Measurements from ENCODE around the gene C1orf21.

Gene C1orf21

DNA sequence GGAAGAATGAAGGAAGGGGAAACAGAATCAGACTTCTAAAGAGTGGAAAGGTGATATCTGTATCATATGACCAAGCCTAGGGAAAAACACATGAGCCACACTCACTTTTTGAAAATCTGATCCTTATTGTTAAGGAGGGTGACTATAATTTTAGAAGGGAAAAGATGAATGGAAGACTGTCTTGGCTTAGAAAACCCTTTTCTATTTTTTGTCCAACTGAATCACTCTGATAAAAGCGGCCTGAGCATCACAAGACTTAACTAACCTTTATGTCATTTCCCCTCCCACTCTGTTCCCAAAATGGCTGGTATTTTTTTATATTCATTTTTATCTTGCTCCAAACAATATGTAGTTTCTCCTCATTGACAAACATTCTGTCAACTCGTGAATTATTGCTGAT is 169.8 kb downstream of the C1orf21 start:
- no peak for DNase-seq (ENCODE audit: low read depth)

DNA sequence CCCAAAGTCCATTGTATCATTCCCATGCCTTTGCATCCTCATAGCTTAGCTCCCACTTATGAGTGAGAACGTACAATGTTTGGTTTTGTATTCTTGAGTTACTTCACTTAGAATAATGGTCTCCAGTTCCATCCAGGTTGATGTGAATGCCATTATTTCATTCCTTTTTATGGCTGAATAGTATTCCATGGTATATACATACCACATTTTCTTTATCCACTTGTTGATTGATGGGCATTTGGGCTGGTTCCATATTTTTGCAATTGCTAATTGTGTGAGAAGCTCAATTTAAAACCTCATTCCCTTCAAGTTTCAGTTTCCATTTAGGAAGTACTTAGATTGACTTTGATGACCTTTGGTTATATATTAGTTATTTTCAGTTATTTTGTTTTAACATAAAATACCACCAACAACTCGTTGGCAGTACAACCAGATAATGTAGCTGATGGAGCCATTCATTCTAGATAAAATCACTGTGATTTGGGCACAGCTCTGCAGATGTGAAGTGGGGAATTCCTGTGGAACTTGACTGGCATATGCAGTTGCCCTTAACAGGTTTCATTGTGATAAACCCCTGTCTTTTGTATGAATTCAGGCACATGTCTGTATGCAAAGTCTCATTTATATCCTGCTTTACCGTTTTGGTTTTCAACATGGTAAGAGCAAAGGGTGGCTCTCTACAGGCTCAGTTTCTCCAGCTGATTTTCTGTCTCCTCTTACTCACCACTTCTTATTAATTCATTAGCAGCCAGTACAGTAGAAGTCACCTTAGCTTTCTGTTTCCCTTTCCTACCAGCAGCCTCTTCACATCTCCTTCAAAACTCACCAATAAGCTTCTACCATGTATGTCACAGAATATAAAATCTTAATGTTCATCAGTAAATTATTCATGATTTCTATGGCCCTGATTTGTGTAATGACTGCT is 170.9 kb downstream of the C1orf21 start:
- no peak for DNase-seq (ENCODE audit: low read depth)

DNA sequence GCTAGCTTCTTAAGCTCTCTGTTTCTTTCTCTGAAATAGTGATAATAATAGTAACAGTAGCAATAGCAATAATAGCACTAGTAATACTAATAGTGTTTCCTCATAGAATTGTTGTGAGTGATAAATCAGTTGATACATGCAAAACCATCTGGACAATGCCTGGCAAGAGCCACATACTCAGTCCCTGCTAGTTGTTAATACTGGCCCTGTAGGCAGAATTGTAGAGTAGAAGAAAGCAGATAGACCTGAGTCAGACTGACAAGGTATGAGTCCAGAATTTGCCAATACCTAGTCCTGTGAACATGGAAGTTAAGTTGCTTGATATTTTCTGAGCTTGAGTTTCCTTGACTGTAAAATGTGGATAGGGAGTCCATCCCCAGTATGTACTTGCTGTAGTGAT is 171.9 kb downstream of the C1orf21 start:
- no peak for DNase-seq (ENCODE audit: low read depth)

DNA sequence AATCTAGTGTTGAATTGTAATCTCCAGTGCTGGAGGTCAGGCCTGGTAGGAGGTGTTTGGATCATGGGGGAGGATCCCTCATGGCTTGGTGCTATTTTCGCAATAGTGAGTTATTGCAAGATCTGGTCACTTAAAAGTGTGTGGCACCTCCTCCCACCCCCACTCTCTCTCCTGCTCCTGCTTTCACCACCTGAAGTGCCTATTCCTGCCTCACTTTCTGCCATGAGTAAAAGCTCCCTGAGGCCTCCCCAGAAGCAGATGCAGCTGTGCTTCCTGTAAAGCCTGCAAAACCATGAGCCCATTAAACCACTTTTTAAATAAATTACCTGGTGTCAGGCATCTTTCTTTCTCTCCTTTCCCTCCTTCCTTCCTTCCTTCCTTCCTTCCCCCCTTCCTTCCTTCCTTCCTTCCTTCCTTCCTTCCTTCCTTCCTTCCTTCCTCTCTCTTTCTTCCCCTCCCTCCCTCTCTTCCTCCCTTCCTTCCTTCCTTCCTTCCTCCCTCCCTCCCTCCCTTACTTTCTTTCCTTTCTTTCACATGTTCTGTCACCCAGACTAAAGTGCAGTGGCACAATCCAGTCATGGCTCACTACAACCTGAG is 172.4 kb downstream of the C1orf21 start:
- DNase-seq (ENCODE audit: low read depth): no peak

DNA sequence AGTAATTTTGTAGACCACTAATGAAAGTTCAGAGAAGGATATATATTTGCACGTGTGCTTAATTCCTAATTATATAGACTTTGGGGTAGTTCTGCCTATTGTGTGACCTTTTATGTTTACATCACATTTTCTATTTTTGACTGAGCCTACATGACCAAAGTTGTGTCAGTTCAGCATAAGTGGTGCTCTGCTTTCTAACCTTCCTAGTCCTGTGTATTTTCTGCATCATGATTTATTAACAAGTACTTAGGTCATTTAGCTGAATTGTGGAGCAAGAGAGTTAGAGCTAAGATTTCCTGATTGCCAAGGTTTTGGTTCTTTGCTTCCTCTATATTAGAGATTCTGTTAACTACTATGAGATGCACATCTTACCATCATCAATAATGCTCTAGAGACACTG is 176.0 kb downstream of the C1orf21 start:
- DNase-seq (ENCODE audit: low read depth): no peak

DNA sequence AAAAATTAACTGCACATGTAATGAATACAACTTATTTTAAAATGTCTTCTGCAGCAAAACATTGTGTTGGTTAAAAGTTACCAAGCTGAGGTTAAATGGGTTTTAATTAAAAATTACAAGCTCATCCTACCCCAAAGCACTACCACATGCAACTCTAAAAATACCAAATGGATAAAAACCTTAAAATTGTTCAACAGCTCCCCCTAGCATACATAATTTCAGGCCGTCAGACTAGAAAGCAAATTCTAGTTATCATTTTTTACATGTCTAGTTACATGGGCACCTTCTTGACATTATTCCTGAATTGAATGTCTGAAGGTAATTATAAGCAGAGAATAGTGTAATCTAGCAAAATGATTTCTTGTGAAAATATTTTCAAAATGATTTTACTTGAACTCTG is 176.5 kb downstream of the C1orf21 start:
- no peak for DNase-seq (ENCODE audit: low read depth)

DNA sequence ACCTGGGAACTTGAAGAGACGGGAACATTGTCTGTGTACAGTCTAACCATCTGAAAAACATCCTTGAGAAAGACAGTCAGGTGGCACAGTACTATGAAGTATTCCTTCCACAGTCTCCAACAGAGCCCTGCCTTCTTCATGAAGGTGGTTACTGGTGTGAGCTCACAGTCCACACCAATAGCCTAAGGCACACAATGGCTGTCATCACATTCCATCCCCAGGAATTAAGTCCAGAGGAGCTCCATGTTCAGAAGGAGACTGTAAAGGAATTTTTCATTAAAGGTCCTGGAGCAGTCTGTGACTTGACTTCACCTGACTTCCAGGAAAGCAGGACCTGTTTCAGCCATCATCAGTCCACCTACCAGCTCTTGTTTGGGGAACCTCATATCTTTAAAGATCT is 180.2 kb downstream of the C1orf21 start:
- DNase-seq (ENCODE audit: low read depth): no peak

DNA sequence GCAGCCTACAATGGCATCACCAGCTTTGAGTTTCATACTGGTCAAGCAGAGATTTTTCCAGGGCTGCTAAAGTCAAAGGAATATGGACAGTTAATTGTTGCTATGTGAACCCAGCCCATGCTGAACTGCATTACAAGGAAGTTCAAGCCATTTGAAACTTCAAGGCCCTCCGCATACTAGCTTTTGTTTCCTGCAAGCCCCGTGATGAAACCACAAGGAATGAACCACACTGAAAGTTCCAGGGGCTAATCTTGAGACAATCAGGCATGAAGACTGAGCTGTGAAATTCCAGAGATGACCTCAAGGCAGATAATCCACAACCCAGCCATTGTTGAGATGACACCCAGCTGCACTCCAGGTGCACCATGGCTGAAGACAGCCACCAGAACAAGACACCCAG is 180.8 kb downstream of the C1orf21 start:
- DNase-seq (ENCODE audit: low read depth): no peak

DNA sequence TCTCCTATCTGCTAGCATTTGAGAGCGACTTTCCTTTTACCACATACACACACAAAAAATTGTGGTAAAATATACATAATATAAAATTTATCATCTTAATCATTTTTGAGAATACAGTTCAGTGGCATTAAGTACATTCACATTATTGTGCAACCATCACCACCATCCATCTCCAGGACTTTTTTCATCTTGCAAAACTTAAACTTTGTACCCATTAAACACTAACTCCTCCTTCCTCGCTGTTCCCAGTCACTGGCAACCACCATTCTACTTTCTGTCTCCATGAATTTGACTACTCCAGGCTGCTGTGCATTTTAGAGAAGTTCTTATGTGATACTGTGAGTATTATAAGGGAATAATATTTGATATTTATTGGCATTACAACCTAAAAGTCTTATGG is 181.3 kb downstream of the C1orf21 start:
- DNase-seq (ENCODE audit: low read depth): no peak

DNA sequence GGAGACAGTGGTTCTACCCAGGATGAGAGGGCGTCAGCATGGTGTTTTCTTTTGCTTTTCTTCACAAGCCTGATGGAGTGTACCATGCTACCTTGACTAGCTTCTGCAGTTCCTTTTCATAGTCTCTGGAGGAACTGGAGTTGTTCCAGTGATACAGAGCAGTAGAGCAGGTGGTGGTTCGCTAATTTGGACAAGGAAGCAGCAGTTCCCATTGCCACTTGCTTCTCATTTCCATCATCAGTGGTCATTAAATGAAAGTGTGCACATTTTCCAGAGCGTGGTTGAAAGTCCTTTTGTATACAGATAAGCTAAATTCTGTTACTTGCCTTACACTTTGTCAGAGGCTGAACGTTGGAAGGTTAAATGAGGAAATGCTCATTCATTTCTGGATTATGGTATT is 182.3 kb downstream of the C1orf21 start:
- DNase-seq (ENCODE audit: low read depth): no peak

DNA sequence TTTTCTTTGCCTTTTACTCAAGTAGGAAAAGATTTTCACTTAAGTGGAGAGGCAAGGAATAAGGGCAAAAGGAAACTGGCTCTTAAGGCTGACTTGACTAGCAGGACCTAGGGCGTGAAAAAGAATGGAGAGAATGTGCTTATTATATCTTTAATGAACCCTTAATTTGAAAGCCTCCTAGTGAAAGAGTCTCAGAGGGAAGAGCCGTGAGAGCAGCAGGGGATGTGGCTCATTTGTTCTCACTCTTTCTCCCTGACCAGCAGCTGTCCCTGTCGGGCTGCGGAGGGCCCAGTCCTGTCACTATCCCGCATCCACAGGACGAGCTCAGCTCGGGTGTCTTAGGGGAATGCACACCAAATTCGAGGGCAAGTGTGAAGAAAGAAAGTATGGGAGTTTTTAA is 187.8 kb downstream of the C1orf21 start:
- no peak for DNase-seq (ENCODE audit: low read depth)

DNA sequence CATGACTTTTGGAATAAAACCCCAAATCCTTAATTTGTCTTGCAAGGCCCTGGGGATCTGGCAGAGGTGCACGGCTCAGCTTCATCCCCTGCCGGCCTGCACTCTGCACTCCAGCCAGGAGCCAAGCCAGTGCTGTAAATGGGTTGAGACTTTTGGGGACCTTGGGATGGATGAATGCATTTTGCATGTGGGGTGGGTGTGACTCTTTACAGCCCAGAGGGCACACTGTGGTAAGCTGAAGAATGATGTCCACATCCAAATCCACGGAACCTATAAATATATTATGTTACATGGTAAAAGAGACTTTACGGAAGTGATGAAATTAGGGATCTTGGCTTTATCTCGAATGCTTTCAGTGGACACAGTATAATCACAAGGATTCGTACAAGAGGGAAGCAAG is 190.0 kb downstream of the C1orf21 start:
- DNase-seq (ENCODE audit: low read depth): no peak

DNA sequence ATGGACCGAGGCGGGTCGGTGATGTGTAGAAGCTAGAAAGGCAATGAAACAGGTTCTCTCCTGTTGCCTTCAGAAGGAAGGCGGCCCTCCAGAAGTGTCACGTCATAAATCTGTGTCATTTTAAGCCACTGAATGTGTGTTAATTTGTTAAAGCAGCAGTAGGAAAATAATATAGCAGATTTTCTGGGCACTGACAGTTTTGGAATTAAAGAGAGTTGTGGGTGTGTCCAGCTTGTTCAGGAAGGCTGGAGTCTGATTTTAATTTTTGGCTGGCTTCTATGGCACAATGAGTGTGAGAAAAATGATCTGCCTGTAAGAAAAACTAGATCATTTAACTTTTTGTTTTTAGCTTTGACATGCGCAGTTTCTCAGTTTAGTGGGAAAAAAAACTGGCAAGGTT is 190.5 kb downstream of the C1orf21 start:
- DNase-seq (ENCODE audit: low read depth): no peak

DNA sequence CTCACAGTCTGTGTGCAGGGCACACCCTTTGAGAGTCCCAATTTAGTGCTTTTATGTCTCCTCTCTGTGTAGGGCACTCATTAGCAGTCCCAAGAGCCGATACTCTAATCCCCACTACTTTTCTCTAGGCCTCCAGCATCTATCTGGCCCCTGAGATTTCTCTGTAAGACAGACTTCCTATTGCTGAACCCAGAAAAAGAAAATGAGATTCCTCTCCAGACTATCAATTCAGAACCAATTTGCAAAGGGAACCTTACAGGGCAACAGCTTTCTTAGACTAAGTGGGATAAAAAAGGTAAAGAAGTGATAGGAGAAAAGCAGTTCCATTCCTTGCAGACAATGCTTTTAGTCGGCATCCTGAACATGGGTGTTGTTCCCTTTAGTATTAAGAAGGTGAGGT is 195.6 kb downstream of the C1orf21 start:
- DNase-seq (ENCODE audit: low read depth): no peak

DNA sequence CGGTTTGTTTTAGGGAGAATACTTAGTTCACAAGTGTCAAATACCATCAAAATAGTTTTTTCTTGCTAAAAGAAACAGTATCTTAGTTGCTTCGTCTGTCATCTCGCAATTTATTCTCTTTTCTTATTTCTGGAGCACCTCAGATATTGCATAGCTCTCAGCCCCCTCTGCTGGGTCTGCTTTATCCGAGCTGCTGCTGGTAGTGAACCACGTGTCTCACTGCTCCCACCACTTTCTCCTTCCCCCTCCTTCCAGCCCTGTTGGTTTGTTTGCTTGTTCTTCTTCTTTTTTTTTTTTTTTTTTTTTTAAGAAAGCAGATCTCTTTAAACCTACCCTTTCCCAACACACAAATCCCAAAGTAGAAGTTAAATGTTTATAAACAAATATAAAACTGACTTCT is 197.0 kb downstream of the C1orf21 start:
- no peak for DNase-seq (ENCODE audit: low read depth)

DNA sequence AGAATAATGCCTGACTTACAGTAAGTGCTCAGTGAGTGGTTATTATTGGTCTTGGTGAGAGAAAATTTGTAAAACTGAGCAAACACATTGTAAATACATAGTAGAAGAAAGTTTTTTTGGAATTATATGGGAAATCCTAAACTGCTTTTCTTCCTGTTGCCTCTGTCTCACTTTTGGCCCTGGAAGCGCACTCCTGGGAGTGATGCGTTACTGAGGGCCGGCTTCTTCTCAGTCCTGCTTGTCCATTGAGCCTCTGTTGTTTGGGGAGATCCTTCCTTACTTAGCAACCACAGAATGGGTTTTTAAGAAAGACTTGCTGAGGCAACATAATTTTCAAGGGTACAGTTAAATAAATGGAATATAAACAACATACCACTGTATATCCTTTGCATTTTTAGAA is 201.9 kb downstream of the C1orf21 start:
- no peak for DNase-seq (ENCODE audit: low read depth)

DNA sequence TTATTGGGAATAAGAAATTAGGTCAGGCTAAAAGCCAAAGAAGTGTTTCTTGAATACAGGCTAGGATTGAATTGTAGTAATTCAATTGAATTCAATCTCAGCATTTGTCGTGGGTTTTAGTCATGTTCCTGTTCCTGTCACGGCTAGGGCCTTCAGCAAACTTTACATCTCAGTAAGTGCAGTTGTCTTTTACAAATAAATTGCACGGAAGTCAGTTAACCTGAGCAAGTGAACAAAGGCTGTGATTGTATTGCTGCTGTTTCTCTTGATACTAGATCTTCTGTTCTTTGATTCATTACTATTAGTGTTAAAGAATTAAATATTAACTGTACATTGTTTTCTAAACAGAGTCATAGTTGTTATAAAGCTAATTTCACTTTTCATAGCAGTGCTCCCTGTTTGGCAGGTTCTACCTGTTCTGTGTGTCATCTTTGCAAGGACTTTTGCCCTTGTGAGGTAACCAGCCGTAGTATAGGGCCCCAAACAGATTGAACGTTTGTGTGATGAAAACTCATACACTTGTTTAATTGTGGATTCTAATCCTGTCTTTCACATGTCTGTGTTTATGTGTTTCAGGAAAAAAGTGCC is 203.4 kb downstream of the C1orf21 start:
- no peak for DNase-seq (ENCODE audit: low read depth)

DNA sequence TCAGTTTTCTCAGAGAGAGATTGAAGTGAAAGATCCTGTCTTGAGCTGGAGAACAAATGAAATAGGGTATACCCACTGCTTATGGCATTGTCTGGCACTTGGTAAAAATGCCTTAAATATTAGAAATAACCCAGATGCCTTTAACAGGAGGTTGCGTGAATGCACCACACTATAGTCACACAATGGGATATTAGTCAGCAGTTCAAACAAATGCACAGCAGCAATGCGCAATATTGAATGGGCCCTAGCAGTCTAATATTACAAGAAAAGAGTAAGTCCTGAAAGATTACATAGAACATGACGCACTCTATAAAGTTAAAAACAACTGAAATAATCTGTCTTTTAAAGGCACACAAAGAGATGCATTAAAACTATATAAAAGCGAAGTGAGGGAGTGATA is 206.8 kb downstream of the C1orf21 start:
- no peak for DNase-seq (ENCODE audit: low read depth)

DNA sequence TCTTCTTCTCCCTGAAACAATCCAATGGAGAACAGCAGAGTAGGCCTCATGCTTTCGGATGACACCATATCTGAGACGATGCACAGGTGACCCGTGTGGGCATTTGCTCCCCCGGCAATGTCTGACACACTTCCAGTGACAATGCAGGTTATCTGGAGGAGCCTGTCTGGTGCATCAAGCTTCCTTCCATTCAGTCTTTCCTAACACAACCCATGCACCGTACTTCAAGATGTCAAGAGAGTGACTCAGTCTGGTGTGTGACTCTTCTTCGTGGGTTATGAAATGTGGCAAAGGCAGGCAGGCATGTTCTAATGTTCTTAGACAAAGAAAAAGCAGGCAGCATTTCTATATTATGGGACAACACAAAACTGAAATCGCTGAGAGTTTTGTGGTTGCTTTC is 208.8 kb downstream of the C1orf21 start:
- DNase-seq (ENCODE audit: low read depth): no peak

DNA sequence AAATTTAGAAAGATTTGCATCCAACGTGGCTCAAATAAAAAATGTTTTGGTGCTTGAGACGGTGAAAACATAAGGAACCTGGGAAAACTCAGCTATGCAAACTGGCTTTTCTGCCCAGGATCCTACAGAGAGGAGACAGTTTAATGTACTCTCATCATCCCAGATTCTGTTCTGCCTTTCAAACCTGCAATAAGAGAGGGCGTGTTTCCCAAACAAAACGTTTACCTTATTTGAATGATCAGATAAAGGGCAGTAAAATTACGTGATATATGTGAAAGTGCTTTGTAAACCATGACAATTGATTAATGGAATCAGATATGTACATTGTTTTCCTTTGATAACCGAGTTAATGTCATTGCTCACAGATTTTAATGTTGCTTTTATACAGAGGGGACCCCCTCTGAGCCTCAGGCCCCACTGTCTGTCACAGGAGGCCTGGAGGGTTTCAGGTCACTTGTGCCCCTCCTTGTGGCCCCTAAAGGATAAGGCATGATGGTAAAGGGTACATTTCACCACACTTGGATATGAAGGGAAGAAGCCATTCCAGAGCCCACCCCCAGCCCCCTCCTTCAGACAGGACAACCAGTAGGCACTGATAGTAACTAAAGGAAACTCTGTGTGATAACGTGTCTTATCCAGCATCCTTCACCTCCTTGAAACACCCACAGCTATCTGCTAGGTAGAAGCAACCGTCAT is 210.3 kb downstream of the C1orf21 start:
- no peak for DNase-seq (ENCODE audit: low read depth)

DNA sequence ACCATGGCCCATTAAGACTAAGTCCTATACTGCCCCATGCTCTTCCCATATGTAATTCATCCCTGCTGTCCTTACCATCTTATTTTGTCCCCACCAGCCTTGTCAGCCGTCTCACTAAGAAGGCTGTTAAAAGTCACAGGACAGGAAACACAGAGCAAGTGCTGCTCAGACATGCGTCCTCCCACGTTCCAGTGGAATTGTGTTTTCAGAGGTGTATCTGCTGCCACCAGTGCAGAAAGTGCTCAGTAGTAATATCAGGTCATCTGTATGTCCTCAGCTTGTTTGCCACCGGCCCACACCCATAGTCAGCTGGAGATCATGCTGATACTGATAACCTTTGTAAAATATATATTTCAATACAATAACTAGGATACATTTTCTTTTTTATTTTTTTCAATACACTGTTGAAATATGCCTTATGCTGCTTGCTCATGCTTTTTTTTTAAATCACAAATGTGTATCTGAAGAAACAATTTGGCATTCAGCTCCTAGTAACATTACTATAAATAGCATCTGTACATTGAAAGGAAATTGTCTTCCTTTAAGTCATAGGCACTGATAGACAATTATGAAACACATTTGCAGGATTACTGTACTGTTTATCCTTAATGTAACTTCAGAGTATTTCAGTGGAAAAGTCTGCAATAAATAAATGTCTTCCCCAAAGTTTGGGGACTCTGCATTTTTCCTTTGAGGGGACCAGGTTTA is 211.0 kb downstream of the C1orf21 start:
- DNase-seq (ENCODE audit: low read depth): no peak
